Stimulated activated CD4-positive, alpha-beta T cell treated with anti-CD3 and anti-CD28 coated beads, Interleukin-4, amount 100 ng/mL, for 24 hours (primary cell): ENCODE results near the gene CBY2.

Experiments
- DNase-seq: peaks from one replicate; pipeline ENCODE4 v3.0.0-alpha.2; 2020

The CBY2 gene

GRCh38 chr13:45704211-45704739, 2.2 kb downstream of the CBY2 start:
- no peak for DNase-seq

GRCh38 chr13:45704854-45705695, 3.0 kb downstream of the CBY2 start:
- DNase-seq, result no peak

DNA sequence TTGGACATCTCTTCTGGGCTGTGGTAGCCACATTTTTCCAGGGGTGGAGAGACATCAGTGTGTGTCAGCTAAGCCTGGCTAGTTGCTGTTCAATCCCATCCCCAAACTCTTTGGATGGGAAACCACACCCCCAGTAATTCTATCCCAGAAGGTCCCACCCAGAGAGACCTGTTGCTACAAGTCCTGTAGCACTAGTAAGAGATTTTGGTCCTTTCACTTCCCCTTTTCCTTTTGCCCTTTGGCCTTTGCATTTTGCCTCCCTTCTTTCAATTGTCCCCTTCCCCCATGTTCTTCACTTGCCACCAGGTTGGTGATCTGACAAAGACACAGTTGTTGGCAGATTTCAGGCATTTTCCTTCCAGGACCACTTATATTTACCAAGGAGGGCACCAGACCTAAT, 3.8 kb downstream of the CBY2 start:
- no peak for DNase-seq

DNA sequence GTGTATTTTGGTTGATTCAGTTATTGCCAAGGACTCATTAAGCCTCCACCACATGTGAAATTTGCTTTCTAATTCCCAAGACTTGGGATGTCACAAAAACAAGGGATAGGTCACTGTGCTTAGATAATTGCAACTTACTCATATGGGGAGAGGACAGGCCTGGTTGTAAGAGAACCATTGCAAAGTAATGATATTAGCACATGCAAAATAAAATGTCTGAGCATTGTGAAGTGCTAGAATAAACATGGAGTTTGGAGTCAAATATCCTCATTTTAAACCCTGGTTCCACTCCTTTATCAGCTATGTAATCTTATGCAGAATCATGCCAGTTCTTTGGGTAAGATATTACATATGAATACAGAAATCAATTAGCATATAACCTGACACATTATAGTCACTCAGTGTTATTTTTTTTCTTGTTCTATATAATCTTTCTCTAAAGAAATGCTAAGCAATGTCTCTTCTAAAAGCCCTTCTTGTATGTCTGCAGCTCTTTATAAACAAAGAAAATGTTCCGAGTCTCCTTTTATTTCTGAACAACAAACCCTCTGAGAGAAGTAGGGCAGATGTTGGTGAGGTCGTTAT, 5.5 kb downstream of the CBY2 start:
- no peak for DNase-seq

DNA sequence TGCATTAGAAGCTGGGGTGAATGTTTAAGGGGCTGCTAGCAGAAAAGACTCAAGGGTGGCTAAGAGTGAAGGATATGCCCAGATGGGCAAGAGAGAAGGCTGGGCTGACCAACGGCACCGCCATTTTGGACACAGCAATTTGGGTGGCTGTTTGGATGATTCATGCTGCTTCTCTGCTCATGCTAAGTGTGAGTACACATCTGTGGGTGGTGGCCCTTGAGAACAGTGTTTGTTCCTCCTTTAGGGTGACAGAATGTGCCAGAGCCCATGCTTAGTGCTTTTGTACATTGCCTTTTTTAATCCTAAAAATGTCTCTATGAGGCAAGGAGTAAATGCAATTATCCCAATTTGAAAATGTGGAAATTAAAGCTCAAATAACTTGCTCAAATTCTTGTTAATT, 9.8 kb downstream of the CBY2 start:
- DNase-seq, result no peak

DNA sequence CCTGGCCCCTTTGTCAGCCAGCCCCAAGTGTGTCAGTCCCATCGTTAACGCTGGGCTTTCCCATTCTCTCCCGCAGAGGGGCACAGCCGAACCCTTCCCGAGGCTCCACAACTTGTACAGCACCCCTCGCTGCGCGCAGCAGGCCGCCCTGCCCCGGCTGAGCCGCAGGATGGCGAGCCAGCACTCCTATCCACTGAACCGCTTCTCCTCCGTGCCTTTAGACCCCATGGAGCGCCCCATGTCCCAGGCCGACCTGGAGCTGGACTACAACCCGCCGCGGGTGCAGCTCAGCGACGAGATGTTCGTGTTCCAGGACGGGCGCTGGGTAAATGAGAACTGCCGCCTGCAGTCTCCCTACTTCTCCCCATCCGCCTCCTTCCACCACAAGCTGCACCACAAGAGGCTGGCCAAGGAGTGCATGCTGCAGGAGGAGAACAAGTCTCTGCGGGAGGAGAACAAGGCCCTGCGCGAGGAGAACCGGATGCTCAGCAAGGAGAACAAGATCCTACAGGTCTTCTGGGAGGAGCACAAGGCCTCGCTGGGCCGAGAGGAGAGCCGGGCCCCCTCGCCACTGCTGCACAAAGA, 11.1 kb downstream of the CBY2 start:
- no peak for DNase-seq

- no peak for DNase-seq
These were observed 11.6 kb downstream of the CBY2 start for GRCh38 chr13:45713721-45714120.

DNA sequence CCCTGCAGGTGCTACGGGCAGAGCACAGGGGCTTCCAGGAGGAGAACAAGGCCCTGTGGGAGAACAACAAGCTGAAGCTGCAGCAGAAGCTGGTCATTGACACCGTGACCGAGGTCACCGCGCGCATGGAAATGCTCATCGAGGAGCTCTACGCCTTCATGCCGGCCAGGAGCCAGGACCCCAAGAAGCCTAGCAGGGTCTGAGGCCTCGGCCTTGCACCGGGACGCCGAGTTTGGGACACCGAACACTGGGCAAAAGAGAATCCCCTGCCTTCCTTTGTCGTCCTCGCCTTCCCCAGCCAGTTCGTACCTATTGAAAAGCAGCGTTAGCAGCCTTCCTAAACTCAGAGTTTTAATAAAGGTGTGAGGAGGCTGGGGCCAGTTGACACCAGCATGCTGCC, 12.1 kb downstream of the CBY2 start:
- DNase-seq, result no peak

GRCh38 chr13:45715351-45715750, 13.2 kb downstream of the CBY2 start:
- no peak for DNase-seq

DNA sequence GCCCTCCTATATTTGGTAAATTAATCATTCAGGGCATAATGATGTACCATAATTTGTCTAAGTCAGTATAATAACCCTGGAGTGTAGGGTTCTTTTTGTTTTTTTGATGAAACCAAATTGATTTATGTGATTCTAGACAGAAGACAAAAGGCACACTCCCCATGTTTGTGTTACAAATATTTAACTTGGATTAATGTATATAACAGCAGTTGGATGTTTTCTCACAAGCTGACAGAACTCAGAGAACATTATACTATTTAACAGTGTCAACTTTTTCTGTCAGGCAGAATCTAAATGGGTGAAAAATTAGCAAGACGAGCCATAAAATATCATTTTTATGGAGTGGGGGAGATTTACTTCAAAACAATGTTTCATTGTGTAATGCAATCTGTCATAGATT, 15.2 kb downstream of the CBY2 start:
- no peak for DNase-seq

- DNase-seq, result no peak
These were observed 15.9 kb downstream of the CBY2 start for GRCh38 chr13:45718063-45718462.

GRCh38 chr13:45718992-45719391, 16.9 kb downstream of the CBY2 start:
- no peak for DNase-seq

GRCh38 chr13:45721203-45721731, 19.1 kb downstream of the CBY2 start:
- DNase-seq, result no peak

- no peak for DNase-seq
These were observed 21.7 kb downstream of the CBY2 start for GRCh38 chr13:45723798-45724197.

DNA sequence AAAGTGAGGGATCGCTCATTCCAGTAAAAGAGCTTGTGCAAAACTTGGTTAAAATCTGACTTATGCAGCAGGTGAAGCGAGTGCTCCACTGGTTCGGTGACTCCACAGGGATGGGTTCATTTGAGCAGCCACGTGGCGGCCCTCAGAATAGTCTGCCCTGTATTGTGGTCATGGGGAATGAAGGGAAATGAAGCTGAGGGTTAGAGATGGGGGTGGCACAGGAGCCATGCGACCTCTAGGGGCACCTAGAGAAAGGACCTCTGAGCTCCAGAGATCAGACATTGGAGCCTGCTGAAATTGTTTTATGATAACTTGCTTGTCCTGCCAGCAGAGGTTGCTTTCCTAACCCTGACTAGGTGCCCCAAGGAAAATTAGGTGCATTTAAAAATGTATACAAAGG, 26.6 kb downstream of the CBY2 start:
- DNase-seq, result no peak

GRCh38 chr13:45731455-45731854, 29.3 kb downstream of the CBY2 start:
- no peak for DNase-seq

DNA sequence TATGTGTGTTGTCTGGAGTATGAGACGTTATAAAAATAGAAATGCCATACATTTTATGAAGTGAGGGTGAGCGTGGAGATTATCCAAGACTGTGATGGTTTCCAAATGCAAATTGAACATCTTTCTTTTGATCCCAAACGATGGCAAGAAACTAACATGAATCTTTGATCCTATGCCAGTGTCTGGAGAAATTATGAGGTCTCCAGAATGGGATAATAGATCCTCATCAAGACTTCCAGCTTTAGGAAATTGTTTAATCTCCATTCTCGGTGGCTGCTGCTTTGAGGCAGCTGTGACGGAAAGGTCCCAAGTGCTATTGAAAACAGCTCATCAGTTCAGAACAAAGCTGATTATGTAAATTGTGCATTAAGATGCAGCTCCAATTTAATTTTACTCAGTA, 30.8 kb downstream of the CBY2 start:
- DNase-seq, result no peak

GRCh38 chr13:45733361-45733760, 31.2 kb downstream of the CBY2 start:
- no peak for DNase-seq

DNA sequence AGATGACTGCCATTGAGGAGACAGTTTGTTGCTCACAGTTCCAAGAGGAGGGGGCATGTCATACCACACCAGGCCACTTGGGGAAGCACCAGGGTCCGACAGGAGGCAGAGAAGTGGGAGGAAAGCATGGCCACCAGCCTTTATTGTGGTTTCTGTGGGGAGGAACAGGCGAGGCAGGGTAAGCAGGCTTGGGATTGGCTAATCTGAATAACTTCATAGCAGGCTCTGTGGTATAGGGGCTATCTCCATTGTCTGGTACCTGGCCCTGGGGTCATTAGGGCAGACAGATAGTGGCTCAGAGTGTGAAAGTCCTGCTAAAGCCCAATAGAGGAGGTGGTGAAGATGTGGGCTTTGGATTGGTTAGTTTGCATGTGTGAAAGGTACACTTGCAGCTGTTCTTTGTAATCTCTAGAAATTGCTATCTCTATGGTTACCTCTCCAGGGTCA, 35.5 kb downstream of the CBY2 start:
- DNase-seq, result no peak

DNA sequence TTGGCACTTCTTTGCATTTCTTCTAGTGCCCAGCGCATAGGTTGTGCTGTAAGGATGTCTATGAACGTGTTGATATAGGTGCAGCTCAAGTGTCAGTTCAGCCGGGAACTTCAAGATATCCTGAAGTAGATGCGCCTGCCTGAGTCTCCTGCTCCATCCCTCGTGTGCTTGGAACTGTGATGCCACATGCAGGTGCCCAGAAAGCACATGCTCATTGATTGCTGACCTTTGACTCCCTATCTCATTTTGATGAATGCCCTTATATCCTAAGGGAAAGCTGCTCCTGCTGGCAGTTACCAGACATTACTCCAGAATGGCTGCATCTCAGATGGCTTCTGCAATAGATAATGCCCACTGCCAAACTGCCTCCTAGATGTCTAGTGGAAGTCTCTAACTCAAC, 40.9 kb downstream of the CBY2 start:
- DNase-seq, result no peak

DNA sequence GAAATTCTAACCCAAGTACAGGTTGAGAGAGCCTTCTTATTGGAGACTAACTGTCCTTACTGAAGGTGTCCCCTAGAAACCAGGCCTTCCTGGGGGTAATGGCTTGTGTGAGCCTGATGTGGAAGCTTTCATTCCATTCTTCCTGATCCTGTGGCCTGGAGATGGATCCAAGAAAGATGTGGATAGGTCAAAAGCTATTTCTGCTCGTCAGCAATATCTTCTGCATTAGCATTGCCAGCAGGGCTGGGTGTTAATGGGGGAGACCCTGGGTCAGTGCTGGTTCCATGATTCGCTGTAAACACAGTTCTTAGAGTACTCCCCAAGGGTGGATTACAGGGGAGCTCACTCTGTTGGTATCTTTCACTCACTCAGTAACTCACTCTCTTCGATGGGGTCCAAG, 42.9 kb downstream of the CBY2 start:
- DNase-seq, result no peak

- no peak for DNase-seq
These were observed 45.0 kb downstream of the CBY2 start for GRCh38 chr13:45747071-45747470.

- no peak for DNase-seq
These were observed 47.0 kb downstream of the CBY2 start for GRCh38 chr13:45748941-45749759.
